GM12892 (cell line): ENCODE data around the gene ST6GAL1.

ENCODE experiments used
- POLR2A ChIP-seq: IDR thresholded peaks from 2 replicates; pipeline ENCODE4 v1.6.1; 2011; ENCODE audit warnings: low read depth, low read length, control low read depth
- POLR2AphosphoS5 ChIP-seq: IDR thresholded peaks from 2 replicates; pipeline ENCODE4 v1.6.1; 2011; ENCODE audit warnings: low read depth, low read length, control low read depth
- TAF1 ChIP-seq: IDR thresholded peaks from 2 replicates; pipeline ENCODE4 v1.6.1; 2011; ENCODE audit warnings: low read depth, mild to moderate bottlenecking, control low read depth, low read length, borderline replicate concordance

DNA sequence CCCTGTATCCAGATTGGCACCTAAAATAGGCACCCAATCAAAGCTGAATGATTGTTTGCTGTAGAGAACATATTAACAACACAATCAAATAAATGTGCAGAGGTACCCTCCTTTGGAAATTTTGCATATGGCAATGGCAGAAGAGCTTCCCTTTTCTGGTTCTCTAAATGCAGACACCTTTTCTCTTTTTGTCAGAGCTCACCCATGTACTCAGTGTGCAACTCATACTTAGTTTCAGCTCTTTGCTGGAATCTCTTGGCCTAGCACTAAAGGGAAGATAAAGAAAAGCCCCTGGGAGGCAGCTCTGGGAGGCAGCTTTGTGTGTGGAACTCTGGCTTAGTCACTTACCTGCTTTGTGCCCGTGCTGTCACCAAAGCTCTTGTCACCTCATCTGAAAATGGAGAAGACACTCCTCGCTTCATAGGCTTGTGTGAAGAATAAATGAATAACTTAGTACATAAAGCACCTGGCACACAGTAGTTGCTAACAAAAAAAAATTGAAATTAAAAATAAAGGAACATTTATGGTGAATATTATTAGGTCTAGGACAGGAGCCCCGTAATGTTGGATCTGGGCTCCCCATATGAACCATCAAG, 28.8 kb downstream of the ST6GAL1 start:
- TF ChIP-seq POLR2AphosphoS5 (no peak), TAF1 (no peak), POLR2A (no peak)
